HepG2 (cell line): ENCODE results near the gene ATP13A3. TPM values are rescaled to one million over a fixed set of nuclear protein-coding genes. Genes with fewer than 3 reads are reported as not detected.

Experiments
- ATF1 ChIP-seq: IDR thresholded peaks from 2 replicates; pipeline ENCODE4 v1.6.1; 2016; ENCODE audit warnings: mild to moderate bottlenecking, control low read depth
- FOSL1 ChIP-seq: sonication (generic); formaldehyde crosslinking; IDR thresholded peaks from 2 replicates; pipeline ENCODE4 v1.9.0; 2021; ENCODE audit warnings: missing genetic modification reagents, borderline replicate concordance
- HCFC1 ChIP-seq: fragments of 150-350 bp; IDR thresholded peaks from 2 replicates; pipeline ENCODE4 v1.6.1; 2014; ENCODE audit warnings: low read depth, low read length
- JDP2 ChIP-seq: sonication (generic); formaldehyde crosslinking; IDR thresholded peaks from 2 replicates; pipeline ENCODE4 v1.8.1; 2022; ENCODE audit warnings: missing genetic modification reagents, borderline replicate concordance
- JUND ChIP-seq: sonication (generic); formaldehyde crosslinking; IDR thresholded peaks from 2 replicates; pipeline ENCODE4 v1.8.0; 2022; ENCODE audit warnings: mild to moderate bottlenecking, missing genetic modification reagents
- MLXIP ChIP-seq: sonication (generic); formaldehyde crosslinking; IDR thresholded peaks from 2 replicates; pipeline ENCODE4 v1.9.0; 2021; ENCODE audit warnings: missing genetic modification reagents, borderline replicate concordance
- NCOA2 ChIP-seq: sonication (generic); formaldehyde crosslinking; IDR thresholded peaks from 2 replicates; pipeline ENCODE4 v1.8.0; 2022; ENCODE audit warnings: inconsistent platforms
- NR2F1 ChIP-seq, 2 experiments: fragments of 450-650 bp in 1 of 2; formaldehyde crosslinking in 1 of 2; IDR thresholded peaks; 2 replicates each; pipeline versions ENCODE4 v1.5.0 to v1.6.1; 2016 to 2020; ENCODE audit warnings: mild to moderate bottlenecking in 1 of 2, missing compliant biosample characterization in 1 of 2, missing genetic modification reagents in 1 of 2, moderate library complexity in 1 of 2
- RFXAP ChIP-seq: sonication (generic); formaldehyde crosslinking; IDR thresholded peaks from 2 replicates; pipeline ENCODE4 v1.4.0; 2020; ENCODE audit warnings: missing genetic modification reagents, borderline replicate concordance
- SNAPC2 ChIP-seq: sonication (generic); formaldehyde crosslinking; IDR thresholded peaks from 2 replicates; pipeline ENCODE4 v1.8.1; 2022; ENCODE audit warnings: mild to moderate bottlenecking, missing genetic modification reagents
- TBX2 ChIP-seq: sonication (generic); formaldehyde crosslinking; IDR thresholded peaks from 2 replicates; pipeline ENCODE4 v1.5.0; 2020; ENCODE audit warnings: missing genetic modification reagents, mild to moderate bottlenecking, borderline replicate concordance
- TFDP2 ChIP-seq: sonication (generic); formaldehyde crosslinking; IDR thresholded peaks from 2 replicates; pipeline ENCODE4 v1.4.0; 2020; ENCODE audit warnings: missing genetic modification reagents
- TGIF2 ChIP-seq: IDR thresholded peaks from 2 replicates; pipeline ENCODE4 v1.6.1; 2016; ENCODE audit warnings: control low read depth, missing compliant biosample characterization
- YEATS4 ChIP-seq: sonication (generic); formaldehyde crosslinking; IDR thresholded peaks from 2 replicates; pipeline ENCODE4 v1.4.0; 2020; ENCODE audit warnings: missing genetic modification reagents, borderline replicate concordance
- ZBTB39 ChIP-seq: sonication (generic); formaldehyde crosslinking; IDR thresholded peaks from 2 replicates; pipeline ENCODE4 v1.5.0; 2020; ENCODE audit warnings: missing genetic modification reagents
- ZNF12 ChIP-seq: sonication (generic); formaldehyde crosslinking; IDR thresholded peaks from 2 replicates; pipeline ENCODE4 v1.5.0; 2020; ENCODE audit warnings: missing genetic modification reagents
- ZNF350 ChIP-seq: sonication (generic); formaldehyde crosslinking; IDR thresholded peaks from 2 replicates; pipeline ENCODE4 v1.4.0; 2020; ENCODE audit warnings: mild to moderate bottlenecking, low read depth, missing genetic modification reagents, borderline replicate concordance
- ZNF362 ChIP-seq: sonication (generic); formaldehyde crosslinking; IDR thresholded peaks from 2 replicates; pipeline ENCODE4 v1.4.0; 2020; ENCODE audit warnings: missing genetic modification reagents, mild to moderate bottlenecking, borderline replicate concordance
- ZNF580 ChIP-seq: IDR thresholded peaks from 2 replicates; pipeline ENCODE4 v1.6.1; 2016; ENCODE audit warnings: low read depth, borderline replicate concordance
- ZNF678 ChIP-seq: sonication (generic); formaldehyde crosslinking; IDR thresholded peaks from 2 replicates; pipeline ENCODE4 v1.4.0; 2020; ENCODE audit warnings: mild to moderate bottlenecking, missing genetic modification reagents
- ZNF713 ChIP-seq: sonication (generic); formaldehyde crosslinking; IDR thresholded peaks from 2 replicates; pipeline ENCODE4 v1.4.0; 2020; ENCODE audit warnings: mild to moderate bottlenecking, missing genetic modification reagents
- ZNF782 ChIP-seq: sonication (generic); formaldehyde crosslinking; IDR thresholded peaks from 2 replicates; pipeline ENCODE4 v1.4.0; 2020; ENCODE audit warnings: missing genetic modification reagents, mild to moderate bottlenecking, borderline replicate concordance
- polyA plus RNA-seq, 8 experiments: library from polyadenylated mRNA; depleted of rRNA in 3 of 8; stranded (reverse) in 7 of 8; unstranded in 1 of 8; fragments of >200 nt; fragmentation: Illumina TruSeq in 4 of 8; extraction: Trizol in 4 of 8; gene quantifications; 2 replicates each; pipeline versions ENCODE4 v1.2.1 to v1.2.3, GENCODE V29; 2011 to 2016; ENCODE audit warnings: low read depth in 4 of 8, missing spikeins in 1 of 8, mixed read lengths in 1 of 8; ENCODE audit not compliant: insufficient read depth in 1 of 8
- total RNA-seq, 5 experiments: library from RNA; depleted of rRNA; stranded (reverse); fragments of >200 nt; fragmentation: Illumina TruSeq; extraction: Trizol; gene quantifications; 2 replicates each; pipeline ENCODE4 v1.2.3, GENCODE V29; 2016; ENCODE audit warnings: low read depth in 1 of 5

Gene ATP13A3
- total and polyA plus RNA-seq, 2 of the 13 experiments (the other 11 are each of a cell fraction or from before 2014, with no cell fraction given), result 44.9 to 80.8 TPM

- no peak for TF ChIP-seq TFDP2 (CRISPR knock-in tag)
- TF ChIP-seq FOSL1 (CRISPR knock-in tag), result no peak
- peak; percentile 82; the same call in 1 of the 2 replicates for TF ChIP-seq TBX2
- peak; percentile 68; the same call in 1 of the 2 replicates for TF ChIP-seq ZNF362 (CRISPR knock-in tag)
- peak; percentile 95 for TF ChIP-seq MLXIP
- 0 out of 2 replicates have a peak, but pooled peaks have one; percentile 26 for TF ChIP-seq JUND (CRISPR knock-in tag)
- TF ChIP-seq ZNF12, result peak; percentile 73; the same call in 1 of the 2 replicates
- no peak for TF ChIP-seq ATF1 (CRISPR knock-in tag)
- peak; percentile 74 for TF ChIP-seq ZNF350 (CRISPR knock-in tag)
- peak; percentile 81 for TF ChIP-seq TGIF2 (CRISPR knock-in tag)
- TF ChIP-seq JDP2 (CRISPR knock-in tag), result no peak
- peak; percentile 93 for TF ChIP-seq NCOA2 (CRISPR knock-in tag)
- peak; percentile 68 to 85 for TF ChIP-seq NR2F1 (CRISPR knock-in tag; IDR thresholded peaks at IDR 0.05)
- TF ChIP-seq ZNF580 (CRISPR knock-in tag), result peak; percentile 66; the same call in 1 of the 2 replicates
- no peak for TF ChIP-seq RFXAP (CRISPR knock-in tag)
- TF ChIP-seq ZNF782 (CRISPR knock-in tag), result no peak
- no peak for TF ChIP-seq ZBTB39 (CRISPR knock-in tag)
- no peak for TF ChIP-seq ZNF678 (CRISPR knock-in tag)
- TF ChIP-seq HCFC1, result no peak
- TF ChIP-seq SNAPC2, result no peak
- TF ChIP-seq ZNF713 (CRISPR knock-in tag), result no peak
- peak; percentile 72; the same call in 1 of the 2 replicates for TF ChIP-seq YEATS4 (CRISPR knock-in tag)
These were observed 8.2 kb upstream of the ATP13A3 start (continued) for GRCh38 chr3:194494951-194495374.
